ENCODE data around the gene ERGIC1.
"Not testable (repeated sequence)": the region's sequence is repeated elsewhere in the genome, so short reads cannot be mapped to it uniquely, and the experiment has no call there.

ERGIC1 gene

DNA sequence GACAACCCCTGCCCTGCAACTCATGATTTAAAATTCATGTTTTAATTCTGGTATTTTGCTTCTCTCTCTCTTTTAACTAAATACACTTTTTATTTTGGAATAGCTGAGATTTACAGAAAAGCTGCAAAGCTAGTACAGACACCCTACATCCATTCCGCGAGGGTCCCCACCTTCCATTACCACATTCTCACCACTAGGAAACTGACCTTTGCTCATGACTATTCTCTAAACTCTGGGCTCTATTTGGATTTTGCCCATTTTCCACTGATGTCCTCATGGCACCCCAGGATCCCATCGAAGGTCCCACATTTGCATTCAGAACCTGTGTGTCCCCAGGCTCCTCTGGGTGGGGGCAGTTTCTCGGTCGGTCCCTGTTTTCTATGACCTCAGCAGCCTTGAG lies 11.5 kb downstream of the ERGIC1 start:
- in situ Hi-C loops (cut with HindIII; ENCODE audit: low sequenced_read_pairs): no loop called here

DNA sequence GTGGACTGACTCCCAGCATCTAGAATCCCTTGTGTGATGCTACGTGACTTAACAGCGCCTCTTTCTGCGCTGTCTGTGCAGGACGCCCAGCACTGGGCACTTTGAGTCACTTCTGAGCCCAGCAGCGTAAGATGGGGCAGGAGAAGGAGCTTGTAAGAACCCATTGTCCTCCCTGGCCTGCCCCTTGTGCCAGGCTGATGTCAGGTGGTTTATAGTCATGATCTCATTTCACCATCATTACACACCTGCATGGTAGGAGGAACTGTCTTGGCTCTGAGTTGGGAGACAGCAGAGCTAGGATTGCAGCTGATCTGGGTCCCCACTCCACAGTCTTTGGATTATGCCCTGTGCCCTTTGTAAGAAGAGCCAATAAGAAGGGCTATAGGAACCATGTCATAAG lies 12.2 kb downstream of the ERGIC1 start:
- in situ Hi-C loops (cut with HindIII; ENCODE audit: low sequenced_read_pairs): no loop called here

DNA sequence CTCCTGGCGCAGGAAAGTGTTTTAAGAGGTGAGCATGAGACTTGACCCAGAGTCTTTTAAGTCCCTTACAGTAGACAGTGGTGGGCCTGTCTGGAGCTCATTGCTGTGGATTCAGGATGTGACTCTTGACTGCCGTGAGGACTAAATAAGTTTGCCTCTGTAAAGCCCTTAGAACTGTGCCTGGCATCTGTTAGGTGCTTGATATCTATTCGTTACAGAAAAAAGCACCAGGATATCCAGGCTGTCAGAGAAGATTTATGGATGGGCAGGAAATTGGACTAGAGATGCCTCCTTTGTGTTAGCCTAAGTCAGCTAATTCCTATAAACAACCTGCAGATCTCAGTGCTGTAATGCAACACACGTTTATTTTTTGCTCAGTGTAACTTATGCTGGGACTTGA lies 12.6 kb downstream of the ERGIC1 start:
- in situ Hi-C loops (cut with HindIII; ENCODE audit: low sequenced_read_pairs): no loop called here

DNA sequence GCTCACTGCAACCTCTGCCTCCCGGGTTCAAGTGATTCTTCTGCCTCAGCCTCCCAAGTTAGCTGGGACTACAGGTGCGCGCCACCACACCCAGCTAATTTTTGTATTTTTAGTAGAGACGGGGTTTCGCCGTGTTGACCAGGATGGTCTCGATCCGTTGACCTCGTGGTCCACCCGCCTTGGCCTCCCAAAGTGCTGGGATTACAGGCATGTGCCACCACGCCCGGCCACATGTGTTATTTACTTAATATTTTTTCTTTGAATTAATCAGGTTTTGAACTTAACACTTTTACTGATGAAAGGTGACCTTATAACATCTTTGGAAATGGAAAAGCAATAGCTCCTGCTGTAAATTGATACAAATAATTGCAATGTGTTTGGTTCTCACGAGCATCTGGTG lies 13.5 kb downstream of the ERGIC1 start:
- in situ Hi-C loops (cut with HindIII; ENCODE audit: low sequenced_read_pairs): not testable (repeated sequence)

DNA sequence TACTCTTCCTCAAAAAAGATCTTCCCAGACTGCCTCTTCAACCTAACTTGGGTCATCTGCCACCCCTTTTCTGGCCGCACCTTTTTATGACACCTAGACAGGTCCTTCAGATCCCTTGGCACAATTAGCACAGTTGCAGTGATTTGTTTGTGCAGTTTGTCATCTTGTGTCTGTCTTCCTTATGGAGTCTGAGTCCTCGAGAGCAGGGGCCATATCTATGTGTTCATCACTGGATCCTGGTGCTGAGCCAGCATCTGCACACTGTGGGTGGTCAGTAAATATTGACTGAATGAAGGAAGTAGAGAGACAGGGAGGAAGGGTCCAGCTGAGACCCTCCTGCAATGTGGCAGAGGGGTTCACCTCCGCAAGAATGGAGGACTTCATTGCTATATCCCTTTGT lies 14.4 kb downstream of the ERGIC1 start:
- in situ Hi-C loops (cut with HindIII; ENCODE audit: low sequenced_read_pairs): no loop called here

DNA sequence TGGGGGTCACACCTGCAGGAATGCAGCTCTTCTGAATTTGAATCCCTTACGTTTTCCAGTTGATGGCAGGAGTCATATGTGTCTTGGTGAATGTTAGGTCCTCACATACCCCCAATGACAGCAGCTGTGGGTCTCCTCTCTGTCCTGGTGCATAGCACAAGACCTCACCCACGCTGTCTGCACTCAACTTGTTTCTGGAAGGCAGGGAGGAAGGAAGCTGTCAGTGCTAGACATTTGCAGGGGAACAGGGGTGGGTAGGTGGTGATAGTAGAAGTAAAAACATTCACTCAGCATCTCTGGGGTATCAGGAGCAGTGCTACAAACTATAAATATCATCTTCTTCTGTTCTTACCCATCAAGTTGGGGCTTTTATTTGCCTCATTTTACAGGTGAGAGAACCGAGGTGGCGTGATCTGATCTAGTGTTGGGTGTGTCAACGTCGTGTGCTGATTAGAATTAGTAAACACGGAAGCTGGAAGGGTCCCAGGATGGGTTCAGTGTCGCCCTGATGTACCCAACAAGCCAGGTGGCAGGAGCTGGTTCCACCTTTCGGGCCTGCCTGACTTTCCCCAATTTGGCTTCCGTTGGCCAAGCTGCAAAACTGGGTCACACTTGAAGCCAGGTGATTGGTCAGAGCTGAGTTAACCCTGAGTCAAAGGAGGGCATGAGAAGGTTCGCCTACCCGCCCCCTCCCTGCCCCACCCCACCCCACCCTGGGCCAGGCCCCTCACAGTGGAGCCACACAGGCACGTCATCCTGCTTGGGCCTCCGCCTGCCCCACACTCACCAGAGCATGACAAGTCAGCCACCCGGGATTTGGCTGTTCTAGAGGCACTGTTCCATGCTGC lies 15.8 kb downstream of the ERGIC1 start:
- in situ Hi-C loops (cut with HindIII; ENCODE audit: low sequenced_read_pairs): no loop called here

DNA sequence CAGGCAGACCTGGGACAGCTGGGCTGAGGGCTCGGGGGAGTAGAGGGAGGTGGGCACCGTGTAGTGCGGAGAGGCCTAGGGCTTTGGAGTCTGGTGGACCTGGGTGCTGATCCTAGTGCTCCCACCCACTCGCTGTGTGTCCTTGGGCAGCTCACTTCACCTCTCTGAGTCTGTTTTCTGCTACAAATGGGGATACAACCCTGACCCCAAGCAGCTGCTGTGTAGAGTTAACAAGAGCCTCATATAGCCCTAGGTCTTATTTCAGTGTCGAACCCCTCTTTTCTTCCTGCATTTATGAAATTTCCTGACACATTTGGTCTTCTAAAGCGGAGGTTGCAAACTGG lies 16.4 kb downstream of the ERGIC1 start:
- in situ Hi-C loops (cut with HindIII; ENCODE audit: low sequenced_read_pairs): no loop called here

DNA sequence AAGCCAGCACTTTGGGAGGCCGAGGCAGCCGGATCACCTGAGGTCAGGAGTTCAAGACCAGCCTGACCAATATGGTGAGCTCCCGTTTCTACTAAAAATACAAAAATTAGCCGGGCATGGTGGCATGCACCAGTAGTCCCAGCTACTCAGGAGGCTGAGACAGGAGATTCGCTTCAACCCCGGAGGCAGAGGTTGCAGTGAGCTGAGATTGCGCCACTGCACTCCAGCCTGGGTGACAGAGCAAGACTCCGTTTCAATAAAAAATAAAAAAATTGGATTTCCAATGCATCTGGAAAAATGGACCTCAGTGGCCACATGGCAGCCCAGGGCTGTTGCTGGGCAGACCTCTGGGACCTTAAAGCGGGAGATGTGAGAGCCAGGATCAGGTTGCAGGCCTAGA lies 17.2 kb downstream of the ERGIC1 start:
- in situ Hi-C loops (cut with HindIII; ENCODE audit: low sequenced_read_pairs): not testable (repeated sequence)

DNA sequence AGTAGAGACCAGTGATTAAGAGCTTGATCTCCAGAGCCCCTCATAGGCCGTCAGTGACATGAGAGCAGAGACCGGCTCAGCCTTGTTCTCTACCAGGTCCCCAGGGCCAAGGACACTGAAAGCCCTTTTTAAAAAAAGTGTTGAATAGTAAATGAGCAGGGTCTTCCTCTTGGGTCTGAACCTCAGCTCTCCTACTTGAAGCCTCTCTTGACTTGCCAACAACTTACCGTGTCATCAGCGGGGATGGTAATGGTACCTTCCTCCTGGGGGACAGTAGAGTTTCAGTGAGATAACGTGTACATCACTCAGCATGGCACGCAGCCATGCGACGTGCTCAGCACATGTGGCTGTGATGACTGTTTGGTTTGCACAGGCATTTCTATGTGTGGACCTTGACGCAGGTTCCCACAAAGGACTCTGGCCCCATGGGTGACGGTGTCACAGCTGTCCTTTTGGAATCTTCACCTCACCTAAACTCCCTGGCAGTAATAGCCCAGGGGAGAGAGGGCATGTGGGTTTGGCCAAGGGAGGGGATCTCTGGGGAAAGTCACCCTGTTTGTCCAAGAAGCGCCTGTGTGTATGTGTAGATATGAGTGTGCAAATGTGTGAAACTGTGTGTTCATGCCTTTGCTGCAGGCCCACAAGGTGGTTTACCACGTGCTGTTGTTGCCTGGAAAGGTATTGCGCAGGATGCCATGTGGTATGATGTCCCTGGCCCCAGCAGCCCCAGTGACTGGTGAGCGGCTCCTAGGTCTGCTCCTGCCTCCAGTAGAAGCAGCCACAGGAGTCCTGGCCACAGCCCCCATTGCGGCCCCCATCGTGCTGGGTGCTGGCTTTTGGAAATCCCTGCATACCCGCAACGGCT lies 18.7 kb downstream of the ERGIC1 start:
- in situ Hi-C loops (cut with HindIII; ENCODE audit: low sequenced_read_pairs): no loop called here

DNA sequence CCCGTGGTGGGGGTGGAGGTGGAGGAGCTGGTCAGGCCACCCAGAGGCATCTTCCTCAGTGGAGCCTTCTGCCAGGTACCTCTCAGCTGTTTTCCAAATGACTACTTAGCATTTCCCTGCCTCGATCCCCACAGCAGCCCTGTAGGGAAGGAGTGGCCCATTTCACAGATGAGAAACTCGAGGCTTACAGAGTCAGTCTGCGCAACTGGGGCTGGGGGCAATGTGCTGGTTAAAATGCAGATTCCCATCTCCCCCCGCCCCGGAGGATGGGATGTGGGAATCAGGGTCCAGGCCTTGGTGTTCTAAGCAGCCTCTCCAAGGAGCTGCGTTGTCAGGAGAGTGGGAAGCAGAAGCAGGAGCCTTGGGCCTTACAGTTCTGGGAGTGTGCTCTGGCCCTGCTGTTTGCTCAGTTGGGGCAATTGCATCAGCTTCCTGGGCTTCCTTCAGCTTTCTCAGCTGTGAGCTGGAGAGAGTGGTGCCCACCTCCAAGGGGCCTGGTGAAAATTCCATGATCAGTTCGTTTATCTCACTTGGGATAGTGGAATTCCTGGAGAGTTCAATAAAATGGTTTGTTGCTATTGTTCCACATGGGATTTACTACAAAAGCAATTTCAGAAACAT lies 19.4 kb downstream of the ERGIC1 start:
- in situ Hi-C loops (cut with HindIII; ENCODE audit: low sequenced_read_pairs): no loop called here

DNA sequence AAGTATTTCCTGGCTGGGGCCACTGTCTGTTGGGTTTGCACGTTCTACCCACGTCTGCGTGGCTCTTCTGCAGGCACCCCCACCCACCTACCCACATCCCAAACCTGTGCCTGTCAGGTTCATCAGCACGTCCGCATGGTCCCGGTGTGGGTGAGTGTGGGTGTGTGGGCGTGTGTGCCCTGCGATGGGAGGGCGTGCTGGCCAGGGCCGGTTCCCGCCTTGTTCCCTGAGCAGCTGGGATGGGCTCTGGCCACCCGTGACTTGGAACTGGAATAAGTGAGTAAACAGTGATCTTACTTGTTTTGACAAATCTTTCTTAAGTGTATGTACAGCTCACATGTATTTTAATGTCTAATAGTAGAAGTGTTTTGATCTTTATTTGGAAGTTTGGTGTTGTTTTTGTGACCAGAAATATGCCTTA lies 20.4 kb downstream of the ERGIC1 start:
- in situ Hi-C loops (cut with HindIII; ENCODE audit: low sequenced_read_pairs): no loop called here

DNA sequence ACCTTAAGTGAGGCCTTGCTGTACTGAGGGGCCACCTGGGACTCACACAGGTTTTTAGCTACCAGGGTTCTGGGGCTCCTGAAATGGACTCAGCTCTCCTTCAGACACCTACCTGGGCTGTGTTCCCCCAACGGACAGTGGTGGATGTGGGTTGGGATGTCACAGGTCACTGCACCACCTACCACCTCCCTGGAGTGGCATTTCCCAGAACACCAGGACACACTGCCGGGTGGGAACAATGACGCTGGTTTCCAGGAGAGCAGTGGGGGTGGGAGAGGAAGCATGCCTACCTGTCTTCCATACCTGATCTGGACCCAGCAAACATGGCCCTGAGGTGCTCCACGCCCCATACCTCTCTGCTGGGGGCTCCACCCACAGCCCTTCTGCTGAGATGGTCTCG lies 20.9 kb downstream of the ERGIC1 start:
- in situ Hi-C loops (cut with HindIII; ENCODE audit: low sequenced_read_pairs): no loop called here

DNA sequence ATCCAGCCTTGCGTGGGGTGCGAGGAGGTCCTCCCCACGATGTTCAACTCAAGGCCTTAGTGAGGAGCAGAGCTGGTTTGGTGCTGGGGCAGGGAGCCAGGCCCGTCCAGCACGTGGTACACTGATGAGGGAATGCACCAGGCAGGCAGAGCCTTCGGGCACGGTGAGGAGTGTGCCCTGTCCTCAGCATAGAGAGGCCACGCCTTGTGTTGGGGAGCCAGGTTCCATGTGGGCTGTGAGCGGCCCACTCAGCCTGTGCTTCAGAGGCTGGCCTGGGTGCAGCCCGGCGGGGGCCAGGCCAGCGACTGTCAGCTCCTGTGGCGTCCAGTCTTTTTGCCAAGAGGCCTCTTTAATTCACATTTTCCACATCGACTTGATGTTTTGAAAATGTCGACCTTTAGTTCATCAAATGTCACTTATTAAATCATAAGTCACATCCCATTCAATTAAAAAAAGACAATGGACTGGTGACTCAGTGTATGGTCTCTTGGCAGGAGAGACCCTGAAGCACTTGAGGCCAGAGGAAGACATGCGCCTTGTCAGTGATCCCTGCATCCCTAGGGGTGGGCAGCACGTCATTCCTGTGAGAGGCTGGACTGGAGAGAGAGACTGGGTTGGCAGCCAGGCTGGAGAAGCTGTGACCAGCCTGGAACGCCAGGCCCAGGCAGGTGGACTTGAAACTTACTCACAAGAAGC lies 21.7 kb downstream of the ERGIC1 start:
- in situ Hi-C loops (cut with HindIII; ENCODE audit: low sequenced_read_pairs): no loop called here

DNA sequence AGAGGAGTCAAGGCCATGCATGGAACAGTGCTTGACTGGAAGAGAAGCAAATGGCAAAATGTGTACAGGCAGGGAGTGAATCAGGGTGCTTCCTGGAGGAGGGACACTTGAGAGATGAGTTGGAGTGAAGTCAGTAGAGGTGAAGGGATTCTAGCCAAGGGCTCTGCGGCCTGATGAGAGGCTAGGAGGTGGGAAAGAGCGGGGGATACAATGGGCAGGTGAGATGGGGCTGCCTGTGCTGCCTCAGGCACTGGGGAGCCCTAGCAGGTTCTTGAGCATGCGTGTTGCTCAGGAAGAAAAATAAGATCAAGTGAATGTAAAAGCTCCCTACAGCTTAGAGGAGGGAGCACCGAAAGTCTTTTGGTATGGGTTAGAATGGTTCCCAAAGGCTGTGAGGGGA lies 22.3 kb downstream of the ERGIC1 start:
- in situ Hi-C loops (cut with HindIII; ENCODE audit: low sequenced_read_pairs): no loop called here

DNA sequence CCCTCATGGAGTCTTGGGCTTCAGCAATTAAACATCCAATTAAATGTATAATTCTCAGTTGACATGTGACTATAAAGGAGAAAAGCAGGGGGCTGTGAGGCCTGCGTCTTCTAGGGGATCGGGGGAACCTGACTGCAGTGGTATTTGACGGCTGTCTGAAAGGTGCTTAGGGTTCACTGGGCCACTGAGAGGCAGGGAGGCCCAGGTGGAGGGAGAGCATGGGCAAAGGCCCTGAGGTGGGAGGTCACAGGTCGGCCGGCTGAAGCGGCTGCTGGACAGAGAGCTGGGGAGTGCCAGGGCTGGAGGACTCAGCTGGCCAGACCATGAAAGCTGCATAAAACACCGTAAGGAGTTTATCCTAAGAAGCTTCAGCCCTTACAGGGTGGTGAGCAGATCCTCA lies 23.9 kb downstream of the ERGIC1 start:
- in situ Hi-C loops (cut with HindIII; ENCODE audit: low sequenced_read_pairs): no loop called here

DNA sequence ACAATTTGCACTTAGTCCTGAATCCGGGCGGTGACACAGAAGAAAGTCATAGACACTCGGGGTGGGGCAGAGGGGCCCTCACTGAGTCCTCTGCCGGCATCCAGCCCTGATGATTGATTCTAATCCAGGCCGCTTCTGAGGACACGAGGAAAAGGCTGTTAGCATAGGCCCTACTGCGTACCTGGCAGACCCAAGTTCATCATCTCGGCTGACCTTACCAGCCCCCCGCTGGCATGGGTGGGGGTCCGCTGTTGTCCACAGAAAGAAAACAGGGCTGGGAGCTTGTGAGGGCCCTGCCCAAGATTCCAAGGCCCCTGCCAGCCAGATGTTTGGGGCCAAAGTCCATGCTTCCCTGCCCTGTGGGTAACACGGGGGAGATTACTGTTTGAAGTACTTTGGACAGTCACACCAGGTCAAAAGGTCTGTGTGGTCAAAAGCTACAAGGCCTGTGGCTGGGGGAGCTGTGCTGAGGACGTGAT lies 24.5 kb downstream of the ERGIC1 start:
- in situ Hi-C loops (cut with HindIII; ENCODE audit: low sequenced_read_pairs): no loop called here

DNA sequence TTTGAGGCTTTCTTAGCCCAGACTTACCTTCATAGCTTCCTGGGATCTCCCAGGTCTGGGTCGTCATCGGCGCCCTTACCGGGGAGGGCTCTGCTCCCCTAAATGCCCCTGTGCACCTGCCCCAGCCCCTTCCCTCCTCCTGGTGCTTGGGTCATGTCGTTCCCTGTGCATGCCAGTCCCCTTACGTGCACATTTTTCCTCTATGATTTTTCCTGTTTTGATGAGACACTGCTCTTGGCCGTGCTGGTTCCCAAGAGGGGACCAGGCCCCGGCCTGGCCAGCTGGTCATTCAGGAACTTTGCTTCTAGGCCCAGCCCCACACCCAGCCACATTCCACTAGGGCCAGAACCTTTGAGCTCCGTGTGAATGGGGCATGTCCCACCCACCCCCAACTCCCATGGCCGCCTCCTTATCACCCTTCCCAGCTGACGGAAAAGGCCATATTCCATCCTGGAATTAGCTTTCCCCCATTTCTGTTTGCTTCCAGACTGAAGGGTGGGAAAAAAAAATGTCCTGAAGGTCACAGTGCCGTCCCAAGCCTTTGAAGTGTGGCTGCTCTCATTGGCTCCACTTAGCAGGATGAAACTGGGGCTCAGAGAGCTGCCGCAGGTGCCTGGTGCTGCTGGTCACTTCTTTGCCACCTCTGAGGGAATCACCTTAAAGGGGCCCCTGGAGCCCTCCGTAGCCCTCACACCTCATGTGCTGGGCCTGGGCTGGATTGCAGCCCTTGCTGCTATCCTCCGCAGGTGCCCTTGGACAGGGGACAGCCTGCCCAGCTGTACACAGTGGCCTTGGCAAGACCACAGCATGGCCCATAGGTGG lies 25.1 kb downstream of the ERGIC1 start:
- in situ Hi-C loops (cut with HindIII; ENCODE audit: low sequenced_read_pairs): no loop called here

DNA sequence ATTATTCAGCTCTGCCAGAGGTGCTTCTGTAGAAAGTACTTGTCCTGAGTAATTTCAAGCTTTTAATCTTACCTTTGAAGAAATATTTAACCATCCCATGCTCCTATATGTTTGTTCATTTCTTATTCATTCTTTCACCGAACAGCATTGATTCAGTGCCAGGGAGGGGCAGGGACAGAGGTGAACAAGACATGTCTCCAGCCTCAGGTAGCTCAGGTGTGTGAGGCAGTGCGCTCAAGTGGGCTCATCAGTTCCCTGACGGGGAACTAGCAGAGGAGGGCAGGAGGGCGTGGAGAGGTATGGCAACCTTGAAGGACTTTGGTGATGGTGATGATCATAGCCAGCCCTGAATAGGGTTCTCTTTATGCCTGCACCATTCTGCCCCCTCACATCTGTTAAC lies 25.9 kb downstream of the ERGIC1 start:
- in situ Hi-C loops (cut with HindIII; ENCODE audit: low sequenced_read_pairs): no loop called here

DNA sequence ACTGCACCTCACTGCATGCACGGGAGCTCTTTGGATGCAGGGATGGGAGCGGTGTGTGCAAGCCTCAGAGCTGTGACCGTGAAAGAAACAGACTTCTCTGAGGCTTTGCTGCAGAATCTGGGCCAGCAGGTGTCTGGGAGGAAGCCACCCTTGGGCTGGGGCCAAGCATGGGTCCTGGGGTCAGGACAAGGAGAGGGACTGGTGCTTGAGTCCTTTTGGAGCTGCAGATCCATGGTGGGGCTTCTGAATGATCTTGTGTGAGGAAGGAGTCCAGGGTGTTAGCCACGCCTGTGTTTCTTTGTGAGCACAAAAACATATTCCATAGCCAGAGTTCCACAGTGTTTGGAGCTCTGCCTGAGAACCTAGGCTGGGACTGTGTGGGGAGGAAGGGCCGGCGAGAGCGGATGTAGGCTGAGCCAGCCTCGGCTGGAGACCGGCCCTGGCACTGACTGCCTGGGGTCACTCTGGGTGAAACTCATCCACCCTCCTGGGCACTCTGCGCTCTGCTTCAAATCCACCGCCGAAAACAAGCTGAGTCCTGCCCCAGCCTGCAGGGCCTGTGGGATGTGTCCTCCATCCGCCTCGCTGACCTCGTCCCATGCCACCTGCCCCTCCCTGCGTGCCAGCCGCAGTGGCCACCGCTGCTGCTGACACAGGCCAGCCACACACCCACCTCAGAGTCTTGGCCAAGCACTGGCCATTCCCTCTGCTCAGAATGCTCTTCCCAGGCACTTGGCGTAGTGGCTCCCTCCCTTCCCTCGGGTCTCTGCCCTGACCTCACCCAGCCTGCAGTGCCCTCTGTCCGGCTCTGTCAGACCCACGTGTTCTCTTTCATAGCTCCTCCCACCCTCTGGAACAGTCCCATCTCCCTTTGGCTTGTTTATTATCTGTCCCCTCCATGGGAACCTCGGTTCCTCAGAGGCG lies 26.7 kb downstream of the ERGIC1 start:
- in situ Hi-C loops (cut with HindIII; ENCODE audit: low sequenced_read_pairs): no loop called here
